Stimulated activated naive CD8-positive, alpha-beta T cell treated with anti-CD3 and anti-CD28 coated beads, Interleukin-15, amount 100 ng/mL, for 72 hours (primary cell): ENCODE data around the gene IL16.

Source experiments
- ATAC-seq: fragments of 150-1000 bp; cut with Tn5 transposase; 2 replicates; pipeline ENCODE4 v1.10.0; 2021; ENCODE audit warnings: mild to moderate bottlenecking, moderate library complexity
- DNase-seq, 2 donors: peaks; one replicate each; pipeline ENCODE4 v3.0.0; 2021 to 2022
- H3K27ac Mint-ChIP-seq, 2 donors: one replicate each; pipeline ENCODE4 v1.8.0; 2022; ENCODE audit warnings: mild to moderate bottlenecking in 2 of 2, mixed read lengths in 2 of 2, moderate library complexity in 2 of 2
- H3K27me3 Mint-ChIP-seq: one replicate; pipeline ENCODE4 v1.8.0; 2022; ENCODE audit warnings: mixed read lengths
- H3K4me1 Mint-ChIP-seq: one replicate; pipeline ENCODE4 v1.8.0; 2022; ENCODE audit warnings: mild to moderate bottlenecking, mixed read lengths
- H3K4me3 Mint-ChIP-seq, 2 donors: one replicate each; pipeline ENCODE4 v1.8.0; 2022; ENCODE audit warnings: mild to moderate bottlenecking in 2 of 2, mixed read lengths in 2 of 2, moderate library complexity in 1 of 2
- H3K9me3 Mint-ChIP-seq, 2 donors: one replicate each; pipeline ENCODE4 v1.8.0; 2022; ENCODE audit warnings: mixed read lengths in 2 of 2

IL16 gene

DNA sequence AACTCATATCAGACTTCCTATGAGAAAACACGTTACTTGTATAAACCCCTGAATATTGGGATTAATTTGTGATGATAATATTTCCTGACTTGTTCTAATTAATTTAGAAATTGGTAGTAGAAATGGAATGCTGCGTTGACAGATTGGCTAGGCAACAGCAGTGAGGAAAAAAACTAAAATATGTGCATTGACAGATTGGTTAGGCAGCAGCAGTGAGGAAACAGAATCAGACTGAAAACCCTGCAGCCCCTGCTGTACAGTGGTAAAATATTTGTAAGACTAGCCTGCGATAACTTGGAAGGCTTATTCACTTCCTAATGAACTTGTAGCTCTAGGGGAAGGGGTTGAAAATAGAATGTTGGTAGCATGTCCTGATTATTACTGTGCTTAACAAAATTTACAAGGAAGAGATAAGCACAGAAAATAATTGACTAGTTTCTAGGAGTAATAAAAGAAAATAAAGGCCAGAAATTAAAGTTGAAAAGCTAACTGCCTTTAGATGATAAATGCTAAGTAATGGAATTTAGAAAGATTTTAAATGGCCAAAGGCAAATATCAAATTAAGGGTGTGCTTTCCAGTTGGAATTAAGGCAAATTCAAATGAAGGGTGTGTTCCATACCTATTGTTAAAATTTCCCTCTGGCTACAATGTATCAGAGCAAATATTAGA is 29.9 kb upstream of the IL16 start:
- Mint-ChIP-seq H3K4me3 (no peak overlapping the region), H3K4me1 (peaks cover 16% of the 10 kb centered on the region), H3K9me3 (no peaks in the 10 kb centered on the region), H3K27ac (no peak overlapping the region), H3K27me3 (peaks cover 17% of the 10 kb centered on the region)
- no peak for DNase-seq
- ATAC-seq, result no peak

DNA sequence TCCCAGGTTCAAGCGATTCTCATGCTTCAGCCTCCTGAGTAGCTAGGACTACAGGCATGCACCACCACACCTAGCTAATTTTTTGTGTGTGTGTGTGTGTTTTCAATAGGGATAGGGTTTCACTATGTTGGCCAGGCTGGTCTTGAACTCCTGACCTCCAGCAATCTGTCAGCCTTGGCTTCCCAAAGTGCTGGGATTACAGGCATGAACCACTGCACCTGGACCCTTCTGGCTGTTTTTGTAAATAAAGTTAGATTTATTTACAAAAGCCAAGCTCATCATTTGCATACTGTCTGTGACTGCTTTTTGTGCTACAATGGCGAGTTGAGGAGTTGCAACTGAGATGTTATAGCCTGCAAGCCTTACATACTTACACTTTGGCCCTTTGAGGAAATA is 28.6 kb upstream of the IL16 start:
- Mint-ChIP-seq H3K27me3 (peaks cover 23% of the 10 kb centered on the region), H3K4me1 (peaks cover 8% of the 10 kb centered on the region), H3K4me3 (no peak overlapping the region), H3K9me3 (no peaks in the 10 kb centered on the region), H3K27ac (no peak overlapping the region)
- ATAC-seq (no peak), DNase-seq (no peak)

DNA sequence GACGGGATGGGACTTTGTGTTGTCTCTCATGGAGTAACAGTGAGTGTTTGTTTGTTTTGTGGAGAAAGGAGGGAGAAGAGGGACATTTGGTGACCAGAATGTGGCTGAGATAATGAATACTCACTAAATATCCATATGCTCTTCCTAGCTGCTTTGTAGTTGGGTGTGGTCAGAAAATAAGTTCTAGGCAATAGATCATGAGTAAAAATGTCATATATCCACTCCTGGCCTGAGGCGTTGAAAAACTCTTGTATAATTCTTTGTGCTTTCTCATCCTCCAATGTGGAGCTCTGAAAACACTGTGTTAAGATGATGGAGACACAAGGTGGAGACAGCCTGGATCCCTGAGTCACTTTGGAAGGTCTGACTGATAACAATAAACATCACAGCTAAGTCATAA is 28.0 kb upstream of the IL16 start:
- ATAC-seq (no peak), DNase-seq (no peak)
- Mint-ChIP-seq H3K4me1 (peaks cover 8% of the 10 kb centered on the region), H3K4me3 (no peak overlapping the region), H3K27ac (no peak overlapping the region), H3K9me3 (no peaks in the 10 kb centered on the region), H3K27me3 (peaks cover 23% of the 10 kb centered on the region)

DNA sequence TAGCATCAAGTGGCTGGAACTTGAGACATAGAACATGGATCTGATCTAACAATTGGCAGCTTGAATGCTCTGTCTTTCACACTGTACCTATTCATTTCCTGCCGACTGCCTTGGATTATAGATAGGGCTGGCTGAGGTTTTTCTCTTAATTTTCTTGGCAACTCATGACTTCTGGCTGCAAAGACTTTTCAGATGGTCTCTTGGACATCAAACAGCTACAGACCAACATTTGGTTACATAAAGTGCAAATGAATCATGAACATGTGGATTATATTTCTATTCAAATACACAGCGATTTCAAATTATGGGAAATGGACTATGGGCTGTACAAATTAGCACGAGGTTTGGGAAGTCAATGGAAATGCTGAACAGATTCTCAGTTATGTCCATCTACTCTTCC is 26.2 kb upstream of the IL16 start:
- no peaks in the 10 kb centered on the region for H3K9me3 Mint-ChIP-seq
- no peaks in the 10 kb centered on the region for H3K4me1 Mint-ChIP-seq
- no peak overlapping the region for H3K27ac Mint-ChIP-seq
- ATAC-seq (no peak), DNase-seq (no peak)
- no peak overlapping the region for H3K4me3 Mint-ChIP-seq
- H3K27me3 Mint-ChIP-seq, result peaks cover 17% of the 10 kb centered on the region

DNA sequence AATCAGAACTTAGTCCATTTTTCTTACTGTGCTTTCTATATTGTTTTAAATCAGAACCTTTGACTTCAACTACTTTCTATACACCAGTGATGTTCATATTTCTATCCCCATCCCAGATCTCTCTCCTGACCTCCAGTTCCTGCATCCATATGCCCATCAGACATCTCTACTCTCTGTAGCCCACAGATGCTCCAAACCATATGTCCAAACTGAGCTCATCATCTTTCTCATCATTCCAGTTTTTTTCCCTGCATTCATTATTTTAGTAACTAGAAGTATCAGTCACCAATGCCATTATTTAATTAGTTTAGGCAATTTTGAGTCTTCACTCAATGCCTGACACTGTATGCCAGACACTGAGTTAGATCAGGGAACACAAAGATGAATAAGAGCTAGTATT is 25.4 kb upstream of the IL16 start:
- Mint-ChIP-seq H3K9me3 (no peaks in the 10 kb centered on the region), H3K4me3 (no peak overlapping the region), H3K27ac (no peak overlapping the region), H3K4me1 (no peaks in the 10 kb centered on the region), H3K27me3 (peaks cover 17% of the 10 kb centered on the region)
- no peak for ATAC-seq
- DNase-seq, result no peak

DNA sequence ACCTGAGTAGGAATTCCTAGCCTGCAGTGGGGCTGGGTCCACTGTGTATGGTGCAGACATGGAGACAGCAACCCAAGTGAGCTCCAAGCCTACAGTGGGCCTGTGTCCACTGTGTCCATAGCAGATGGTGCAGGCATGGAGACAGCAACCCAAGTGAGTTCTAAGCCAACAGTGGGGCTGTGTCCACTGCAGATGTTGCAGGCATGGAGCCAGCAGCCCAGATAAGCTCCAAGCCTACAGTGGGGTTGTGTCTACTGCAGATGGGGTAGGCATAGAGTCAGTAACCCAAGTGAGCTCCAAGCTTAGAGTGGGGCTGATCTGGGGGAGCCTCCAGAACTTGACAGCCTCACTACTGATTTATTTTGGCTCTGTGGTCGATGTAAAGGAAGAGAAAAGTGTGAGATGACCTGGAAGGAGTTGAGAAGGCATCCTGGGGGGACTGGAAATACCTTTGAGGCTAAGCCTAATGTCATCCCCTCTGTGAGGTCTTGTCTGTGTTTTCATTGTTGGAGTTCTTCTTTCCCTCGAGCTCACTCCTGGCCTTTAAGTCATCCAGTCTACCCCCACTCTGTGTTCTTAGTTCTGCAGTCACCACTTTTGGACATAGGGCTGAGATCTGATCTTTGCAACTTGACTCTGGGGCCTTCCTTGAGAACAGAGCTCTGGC is 22.4 kb upstream of the IL16 start:
- DNase-seq, result no peak
- Mint-ChIP-seq H3K27me3 (peaks cover 17% of the 10 kb centered on the region), H3K27ac (no peak overlapping the region), H3K9me3 (no peaks in the 10 kb centered on the region), H3K4me1 (no peaks in the 10 kb centered on the region), H3K4me3 (no peak overlapping the region)
- no peak for ATAC-seq

DNA sequence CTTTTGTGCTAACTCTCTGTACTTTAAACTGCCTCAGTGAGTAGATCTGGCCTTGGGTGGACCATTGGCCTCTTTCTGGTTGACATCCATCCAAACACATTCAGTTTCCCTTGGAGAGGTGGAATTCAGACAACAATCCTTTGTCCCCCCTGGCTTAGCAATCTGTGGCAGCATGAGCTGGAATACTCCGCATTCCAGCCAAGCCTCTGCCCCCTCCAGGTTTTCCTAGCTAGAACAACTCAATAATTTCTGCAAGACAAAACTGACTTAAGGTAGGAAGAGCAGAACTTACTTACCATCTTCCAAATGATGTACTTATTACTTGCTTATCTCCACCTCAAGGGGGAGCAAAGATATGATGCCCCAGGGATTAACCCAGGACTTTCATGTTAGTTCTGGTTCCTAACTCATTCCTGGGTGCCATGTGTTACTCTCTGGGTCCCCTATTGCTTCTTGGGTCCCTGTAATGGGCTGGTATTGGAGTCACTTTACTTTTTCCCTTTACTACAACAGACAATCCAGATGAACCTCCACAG is 21.8 kb upstream of the IL16 start:
- DNase-seq (no peak), ATAC-seq (no peak)
- H3K9me3 Mint-ChIP-seq, result no peaks in the 10 kb centered on the region
- no peaks in the 10 kb centered on the region for H3K4me1 Mint-ChIP-seq
- H3K4me3 Mint-ChIP-seq, result no peak overlapping the region
- H3K27me3 Mint-ChIP-seq, result peaks cover 17% of the 10 kb centered on the region
- no peak overlapping the region for H3K27ac Mint-ChIP-seq

DNA sequence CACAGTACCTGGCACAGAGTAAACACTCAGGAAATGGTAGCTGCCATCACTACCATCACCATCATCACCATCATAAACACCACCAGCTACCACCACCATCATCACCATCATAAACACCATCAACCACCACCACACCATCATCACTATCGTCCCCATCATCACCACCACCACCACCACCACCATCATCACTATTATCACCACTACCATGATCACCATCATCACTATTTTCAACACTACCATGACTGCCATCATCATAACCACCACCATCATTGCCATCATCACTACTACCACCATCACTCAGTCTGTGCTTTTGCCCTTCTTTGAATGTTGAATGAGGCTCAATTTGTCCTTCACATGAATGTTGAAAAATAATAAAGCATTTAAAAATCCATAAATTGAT is 21.2 kb upstream of the IL16 start:
- Mint-ChIP-seq H3K9me3 (no peaks in the 10 kb centered on the region), H3K4me3 (no peak overlapping the region), H3K27me3 (peaks cover 17% of the 10 kb centered on the region), H3K4me1 (no peaks in the 10 kb centered on the region), H3K27ac (no peak overlapping the region)
- DNase-seq (no peak), ATAC-seq (no peak)

DNA sequence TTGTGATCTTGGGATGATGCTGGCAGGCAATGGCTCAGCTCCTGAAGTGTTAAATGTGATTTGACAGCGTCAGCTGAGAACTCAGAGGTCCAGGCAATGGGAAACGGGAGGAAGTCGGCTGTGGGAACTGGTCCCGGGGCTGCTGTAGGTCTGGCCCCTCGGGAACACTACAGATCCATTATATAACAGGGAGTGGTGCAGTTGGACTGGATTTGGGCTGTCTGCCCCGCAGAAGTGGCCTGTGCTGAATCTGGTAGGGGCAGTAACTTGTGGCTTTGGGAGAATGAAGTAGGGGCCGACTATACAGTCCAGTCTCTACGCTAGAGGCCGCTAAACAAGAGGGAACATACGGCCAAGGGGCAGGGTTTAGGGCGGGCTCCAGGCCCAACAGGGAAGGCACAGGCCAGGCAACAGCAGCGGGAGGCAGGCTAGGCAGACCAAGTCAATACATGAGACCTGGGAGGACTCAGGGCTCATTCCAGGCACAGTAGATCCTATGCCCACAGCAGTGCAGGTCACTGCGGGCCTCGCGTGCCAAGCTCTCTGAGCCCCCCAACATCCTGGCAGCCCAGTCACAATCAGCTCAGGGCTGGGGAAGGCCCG is 20.3 kb upstream of the IL16 start:
- Mint-ChIP-seq H3K4me1 (no peaks in the 10 kb centered on the region), H3K4me3 (no peak overlapping the region), H3K27me3 (peaks cover 15% of the 10 kb centered on the region), H3K9me3 (no peaks in the 10 kb centered on the region), H3K27ac (peak overlapping the region in 1 of 2 donors; percentile 57)
- no peak for DNase-seq
- ATAC-seq, result no peak

DNA sequence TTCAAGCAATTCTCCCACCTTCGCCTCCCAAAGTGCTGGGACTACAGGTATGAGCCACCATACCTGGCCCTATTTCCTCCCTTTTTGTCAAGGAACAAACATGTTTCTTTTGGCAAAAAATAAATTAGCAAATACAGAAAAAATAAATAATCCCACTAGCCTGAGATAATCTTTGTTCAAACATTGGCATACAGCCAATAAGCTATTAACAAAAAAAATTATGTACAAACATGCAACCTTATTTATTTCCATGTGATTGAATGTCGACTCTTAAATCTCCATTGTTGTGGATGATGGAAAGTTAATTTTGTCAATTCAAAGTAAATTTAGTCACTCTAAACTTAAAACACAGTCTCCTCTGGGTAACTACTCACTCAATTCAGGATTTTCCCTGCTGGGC is 18.3 kb upstream of the IL16 start:
- Mint-ChIP-seq H3K4me1 (peaks cover 11% of the 10 kb centered on the region), H3K27ac (no peak overlapping the region), H3K4me3 (no peak overlapping the region), H3K9me3 (no peaks in the 10 kb centered on the region), H3K27me3 (peaks cover 25% of the 10 kb centered on the region)
- DNase-seq (no peak), ATAC-seq (no peak)

DNA sequence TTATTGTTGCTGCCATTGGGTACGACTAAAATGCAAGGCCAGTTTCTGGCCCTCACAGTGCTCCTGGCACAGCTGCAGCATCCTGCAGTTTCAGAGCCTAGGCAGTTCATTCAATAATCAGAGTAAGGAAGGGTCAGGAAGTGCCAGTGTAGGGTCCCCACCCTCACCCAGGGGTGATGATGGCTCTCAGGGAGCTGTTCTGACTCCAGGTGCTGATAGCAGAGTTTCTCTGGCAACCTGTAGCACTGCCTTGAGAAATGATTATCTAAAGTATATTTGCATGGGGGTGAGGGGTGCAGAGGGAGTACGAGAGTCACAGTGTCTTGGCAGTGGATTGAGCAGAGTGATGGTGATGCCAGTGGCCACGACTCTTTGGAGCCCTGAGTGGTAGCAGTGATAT is 15.5 kb upstream of the IL16 start:
- ATAC-seq, result no peak
- no peak for DNase-seq
- peaks cover 18% of the 10 kb centered on the region for H3K4me1 Mint-ChIP-seq
- peaks cover 44% of the 10 kb centered on the region for H3K27me3 Mint-ChIP-seq
- no peaks in the 10 kb centered on the region for H3K9me3 Mint-ChIP-seq
- no peak overlapping the region for H3K4me3 Mint-ChIP-seq
- H3K27ac Mint-ChIP-seq, result no peak overlapping the region

DNA sequence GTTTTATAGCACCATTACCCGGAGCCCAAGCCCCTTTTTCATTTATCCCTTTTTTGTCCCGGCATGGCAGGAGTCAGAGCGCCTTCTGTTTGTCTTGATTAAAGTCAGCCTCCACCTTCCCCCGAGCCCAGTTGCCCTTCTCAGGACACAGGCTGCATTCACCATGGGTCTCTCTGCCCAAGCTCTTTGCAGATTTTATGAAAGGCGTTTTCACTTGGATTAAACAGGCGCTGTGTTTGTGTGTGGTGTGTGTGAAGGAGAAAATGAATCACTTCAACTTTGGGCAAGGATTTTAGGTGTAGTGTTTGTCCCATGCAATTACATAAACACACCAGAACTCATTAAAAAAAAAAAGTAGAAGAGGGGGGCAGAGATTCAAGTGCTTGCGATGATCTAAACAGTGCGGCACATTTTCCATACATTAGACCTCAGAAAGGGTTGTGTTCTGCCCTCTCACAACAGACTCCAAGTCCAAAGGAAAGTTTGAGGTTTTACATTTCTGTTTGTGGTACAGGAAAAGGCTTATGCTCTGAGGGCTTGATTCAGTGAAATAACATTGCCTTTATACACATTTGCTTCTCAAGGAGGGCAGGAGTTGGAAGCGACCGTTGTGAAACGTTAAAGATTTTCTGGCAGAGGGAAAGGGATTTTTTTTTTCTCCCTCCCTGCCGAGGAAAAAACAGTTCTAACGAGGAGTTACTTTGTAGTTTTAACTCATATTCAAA is 14.5 kb upstream of the IL16 start:
- no peak for DNase-seq
- ATAC-seq, result no peak
- no peaks in the 10 kb centered on the region for H3K9me3 Mint-ChIP-seq

DNA sequence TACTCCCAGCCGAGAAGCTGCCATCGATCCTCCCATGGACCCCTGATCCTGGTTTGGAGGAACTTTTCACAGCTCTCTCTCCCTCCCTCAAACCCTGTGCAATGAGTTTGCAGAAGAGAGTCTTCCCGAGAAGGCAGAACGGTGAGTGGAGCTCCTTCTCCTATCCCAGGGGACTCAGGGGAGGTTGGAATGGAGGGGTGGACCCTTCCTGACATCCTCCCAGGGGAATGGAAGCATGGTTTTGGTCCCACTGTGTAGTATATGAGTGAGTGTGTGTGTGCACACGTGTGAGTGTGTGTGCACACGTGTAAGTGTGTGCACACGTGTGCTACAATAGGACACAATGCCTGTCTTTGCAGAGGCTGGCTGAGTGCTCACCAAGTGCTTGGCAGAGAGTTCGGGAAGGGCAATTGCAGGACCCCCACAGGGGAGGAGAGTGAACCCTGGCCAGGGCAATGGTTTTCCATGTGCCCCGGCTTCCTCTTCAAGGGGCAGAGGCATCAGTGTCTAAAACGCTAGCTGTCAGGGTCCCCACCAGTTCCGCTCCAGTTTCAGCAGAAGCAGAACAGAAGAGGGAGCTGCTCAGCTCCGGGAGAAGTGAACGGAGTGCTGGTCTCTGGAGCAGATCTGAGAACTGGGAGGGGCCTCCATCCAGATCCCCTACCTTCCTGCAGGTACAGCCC is 13.8 kb upstream of the IL16 start:
- Mint-ChIP-seq H3K27ac (no peak overlapping the region), H3K4me3 (no peak overlapping the region), H3K9me3 (no peaks in the 10 kb centered on the region), H3K4me1 (peaks cover 18% of the 10 kb centered on the region), H3K27me3 (peaks cover 50% of the 10 kb centered on the region)
- no peak for ATAC-seq
- DNase-seq, result no peak

More for the DNA sequence above, 14.5 kb upstream of the IL16 start:
- no peak overlapping the region for H3K27ac Mint-ChIP-seq
- H3K4me1 Mint-ChIP-seq, result peaks cover 18% of the 10 kb centered on the region
- no peak overlapping the region for H3K4me3 Mint-ChIP-seq
- H3K27me3 Mint-ChIP-seq, result peaks cover 44% of the 10 kb centered on the region

DNA sequence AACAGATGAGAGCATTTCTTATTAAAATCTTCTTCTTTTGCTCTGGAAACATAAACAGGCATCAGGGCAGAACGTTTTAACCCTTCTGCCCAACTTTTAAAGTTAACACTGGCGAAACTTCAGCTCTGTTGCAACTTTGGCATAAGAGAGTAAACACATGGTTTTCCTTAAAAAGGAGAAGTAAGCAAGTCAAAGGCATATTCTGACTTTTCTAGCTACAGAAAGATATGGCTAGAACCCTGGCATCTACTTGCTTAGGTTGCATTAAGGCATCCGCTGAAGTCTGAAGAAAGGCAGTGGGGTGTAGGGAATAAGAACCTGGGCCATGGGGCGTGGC is 13.3 kb upstream of the IL16 start:
- Mint-ChIP-seq H3K27me3 (peaks cover 55% of the 10 kb centered on the region), H3K4me1 (peaks cover 18% of the 10 kb centered on the region), H3K4me3 (no peak overlapping the region), H3K27ac (no peak overlapping the region), H3K9me3 (no peaks in the 10 kb centered on the region)
- DNase-seq (no peak), ATAC-seq (no peak)

DNA sequence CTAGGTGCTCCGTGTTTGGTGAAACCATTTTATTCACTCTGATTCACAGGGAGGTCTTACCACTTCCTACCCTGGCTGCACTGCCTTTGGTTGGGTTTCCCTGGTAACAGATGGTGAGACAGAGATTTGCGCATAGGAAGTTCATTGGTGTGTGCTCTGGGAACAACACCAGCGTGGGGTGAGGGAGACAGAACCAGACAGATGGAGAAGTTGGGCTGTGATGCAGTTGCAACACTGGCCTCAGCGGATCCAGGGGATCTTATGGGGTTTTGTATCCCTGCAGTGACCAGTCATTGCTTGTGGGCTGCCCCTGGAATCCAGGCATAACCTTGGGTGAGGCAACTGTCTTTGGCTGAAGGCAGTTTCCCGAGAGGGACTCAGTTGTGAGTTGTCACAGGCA is 12.5 kb upstream of the IL16 start:
- H3K4me3 Mint-ChIP-seq, result no peak overlapping the region
- peaks cover 18% of the 10 kb centered on the region for H3K4me1 Mint-ChIP-seq
- DNase-seq, result no peak
- peaks cover 60% of the 10 kb centered on the region for H3K27me3 Mint-ChIP-seq
- no peak overlapping the region for H3K27ac Mint-ChIP-seq
- ATAC-seq, result peak; percentile 43
- H3K9me3 Mint-ChIP-seq, result no peaks in the 10 kb centered on the region
